Sigmoid colon (tissue), 3 donors: ENCODE results near the gene MMS19.

Source experiments
- POLR2A ChIP-seq, 2 donors: fragments of 450-650 bp; IDR thresholded peaks; one replicate each; pipeline ENCODE4 v1.6.1; 2016; ENCODE audit warnings: antibody characterized with exemption in 2 of 2, mild to moderate bottlenecking in 2 of 2, moderate library complexity in 2 of 2
- TF ChIP-seq, protein P1 (sequence below), 4 experiments: fragments of 450-650 bp in 3 of 4; fragments of 200-600 bp in 1 of 4; IDR thresholded peaks; one replicate each; pipeline ENCODE4 v1.5.1; 2016 to 2019; ENCODE audit warnings: antibody characterized with exemption in 4 of 4, mild to moderate bottlenecking in 3 of 4, moderate library complexity in 2 of 4

DNA sequence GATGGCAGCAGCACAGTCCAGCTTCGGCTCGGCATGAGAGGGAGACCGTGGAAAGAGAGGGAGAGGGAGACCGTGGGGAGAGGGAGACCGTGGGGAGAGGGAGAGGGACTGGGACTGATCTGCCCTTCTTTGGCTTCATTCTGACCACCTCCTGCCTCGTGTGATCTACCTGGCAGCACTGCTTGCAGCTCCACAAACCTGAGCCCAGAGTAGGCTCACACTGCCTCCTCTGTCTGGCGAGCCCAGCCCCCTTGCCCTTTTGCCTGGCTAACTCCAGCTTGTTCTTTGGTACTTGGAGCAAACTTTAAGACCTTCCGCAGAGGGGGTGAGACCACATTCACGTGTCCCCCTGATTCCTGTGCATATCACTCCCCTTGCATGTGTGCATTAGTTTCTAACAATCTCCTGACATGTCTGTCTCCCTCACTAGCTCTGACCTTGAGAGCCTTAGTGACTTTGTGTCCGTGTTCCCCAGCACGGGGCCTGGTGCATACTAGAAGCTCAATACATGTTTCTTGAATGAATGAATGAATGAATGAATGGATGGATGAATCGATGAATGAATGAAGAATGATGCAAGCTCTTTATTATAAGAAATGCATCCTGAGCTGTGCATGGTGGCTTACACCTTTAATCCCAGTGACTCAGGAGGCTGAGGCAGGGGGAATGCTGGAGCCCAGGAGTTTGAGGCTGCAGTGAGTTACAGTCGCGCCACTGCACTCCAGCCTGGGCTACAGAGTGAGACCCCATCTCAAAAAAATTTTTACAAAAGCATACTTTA, 31.7 kb upstream of the MMS19 start:
- TF ChIP-seq POLR2A (IDR thresholded peaks at IDR 0.05) = no peak
- TF ChIP-seq, protein P1, sequence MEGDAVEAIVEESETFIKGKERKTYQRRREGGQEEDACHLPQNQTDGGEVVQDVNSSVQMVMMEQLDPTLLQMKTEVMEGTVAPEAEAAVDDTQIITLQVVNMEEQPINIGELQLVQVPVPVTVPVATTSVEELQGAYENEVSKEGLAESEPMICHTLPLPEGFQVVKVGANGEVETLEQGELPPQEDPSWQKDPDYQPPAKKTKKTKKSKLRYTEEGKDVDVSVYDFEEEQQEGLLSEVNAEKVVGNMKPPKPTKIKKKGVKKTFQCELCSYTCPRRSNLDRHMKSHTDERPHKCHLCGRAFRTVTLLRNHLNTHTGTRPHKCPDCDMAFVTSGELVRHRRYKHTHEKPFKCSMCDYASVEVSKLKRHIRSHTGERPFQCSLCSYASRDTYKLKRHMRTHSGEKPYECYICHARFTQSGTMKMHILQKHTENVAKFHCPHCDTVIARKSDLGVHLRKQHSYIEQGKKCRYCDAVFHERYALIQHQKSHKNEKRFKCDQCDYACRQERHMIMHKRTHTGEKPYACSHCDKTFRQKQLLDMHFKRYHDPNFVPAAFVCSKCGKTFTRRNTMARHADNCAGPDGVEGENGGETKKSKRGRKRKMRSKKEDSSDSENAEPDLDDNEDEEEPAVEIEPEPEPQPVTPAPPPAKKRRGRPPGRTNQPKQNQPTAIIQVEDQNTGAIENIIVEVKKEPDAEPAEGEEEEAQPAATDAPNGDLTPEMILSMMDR (IDR thresholded peaks at IDR 0.05) = no peak
